ENCODE measurements around the gene SCAMP4.

SCAMP4 gene

GRCh38 chr19:1955171-1956121 lies 50.2 kb downstream of the SCAMP4 start:
- no peaks in the 10 kb centered on the region for H3K27me3 ChIP-seq (ENCODE audit: insufficient read depth, low read length, poor library complexity)
- no peak overlapping the region for H3K4me3 ChIP-seq (ENCODE audit: low read depth in 1 of 2, low read length in 2 of 2)
- H3K9me3 ChIP-seq (ENCODE audit: insufficient read depth, low read length, severe bottlenecking): no peaks in the 10 kb centered on the region
- H3K4me2 ChIP-seq (ENCODE audit: insufficient read depth, low read length): no peak overlapping the region
- TF ChIP-seq CTCF (IDR thresholded peaks at IDR 0.05; ENCODE audit: borderline replicate concordance, extremely low read depth, low read length, poor library complexity, severe bottlenecking) (no peak), EZH2 (IDR thresholded peaks at IDR 0.05; ENCODE audit: borderline replicate concordance, low read depth, low read length, severe bottlenecking) (no peak)
- H3K79me2 ChIP-seq (ENCODE audit: insufficient read depth, low read length): peaks cover 93% of the 10 kb centered on the region
- no peak overlapping the region for H3K9ac ChIP-seq (ENCODE audit: low read depth, low read length)
- DNase-seq (no peak), ATAC-seq (ENCODE audit: insufficient read depth, low read depth) (no peak; the same call in 2 of the 3 replicates)
- H2AFZ ChIP-seq (ENCODE audit: low read depth, low read length): no peak overlapping the region
- H4K20me1 ChIP-seq (ENCODE audit: insufficient read depth, low read length): peaks cover 85% of the 10 kb centered on the region
- H3K27ac ChIP-seq (ENCODE audit: low read length): no peak overlapping the region
- H3K4me1 ChIP-seq (ENCODE audit: insufficient read depth, low read length): no peaks in the 10 kb centered on the region
- H3K36me3 ChIP-seq (ENCODE audit: insufficient read depth, low read length): peaks cover 51% of the 10 kb centered on the region

GRCh38 chr19:1956122-1956494 lies 50.9 kb downstream of the SCAMP4 start:
- H2AFZ ChIP-seq (ENCODE audit: low read depth, low read length): no peak overlapping the region
- no peak overlapping the region for H3K4me2 ChIP-seq (ENCODE audit: insufficient read depth, low read length)
- ATAC-seq (ENCODE audit: insufficient read depth, low read depth) (no peak), DNase-seq (no peak)
- H3K79me2 ChIP-seq (ENCODE audit: insufficient read depth, low read length): peaks cover 94% of the 10 kb centered on the region
- H3K36me3 ChIP-seq (ENCODE audit: insufficient read depth, low read length): peaks cover 57% of the 10 kb centered on the region
- H3K27me3 ChIP-seq (ENCODE audit: insufficient read depth, low read length, poor library complexity): no peaks in the 10 kb centered on the region
- no peak for TF ChIP-seq CTCF (IDR thresholded peaks at IDR 0.05; ENCODE audit: borderline replicate concordance, extremely low read depth, low read length, poor library complexity, severe bottlenecking)
- no peak for TF ChIP-seq EZH2 (IDR thresholded peaks at IDR 0.05; ENCODE audit: borderline replicate concordance, low read depth, low read length, severe bottlenecking)
- H3K27ac ChIP-seq (ENCODE audit: low read length): no peak overlapping the region
- H3K4me1 ChIP-seq (ENCODE audit: insufficient read depth, low read length): no peaks in the 10 kb centered on the region
- H3K9me3 ChIP-seq (ENCODE audit: insufficient read depth, low read length, severe bottlenecking): no peaks in the 10 kb centered on the region
- no peak overlapping the region for H3K4me3 ChIP-seq (ENCODE audit: low read depth in 1 of 2, low read length in 2 of 2)
- H3K9ac ChIP-seq (ENCODE audit: low read depth, low read length): no peak overlapping the region
- H4K20me1 ChIP-seq (ENCODE audit: insufficient read depth, low read length): peaks cover 86% of the 10 kb centered on the region

GRCh38 chr19:1956868-1957492 lies 51.8 kb downstream of the SCAMP4 start:
- TF ChIP-seq EZH2 (IDR thresholded peaks at IDR 0.05; ENCODE audit: borderline replicate concordance, low read depth, low read length, severe bottlenecking): no peak
- Histone ChIP-seq H3K4me2 (ENCODE audit: insufficient read depth, low read length) (no peak overlapping the region), H4K20me1 (ENCODE audit: insufficient read depth, low read length) (peaks cover 90% of the 10 kb centered on the region), H3K9ac (ENCODE audit: low read depth, low read length) (no peak overlapping the region), H3K27me3 (ENCODE audit: insufficient read depth, low read length, poor library complexity) (no peaks in the 10 kb centered on the region), H3K9me3 (ENCODE audit: insufficient read depth, low read length, severe bottlenecking) (no peaks in the 10 kb centered on the region), H2AFZ (ENCODE audit: low read depth, low read length) (no peak overlapping the region), H3K4me3 (ENCODE audit: low read depth in 1 of 2, low read length in 2 of 2) (no peak overlapping the region), H3K27ac (ENCODE audit: low read length) (no peak overlapping the region), H3K79me2 (ENCODE audit: insufficient read depth, low read length) (peaks cover 96% of the 10 kb centered on the region), H3K4me1 (ENCODE audit: insufficient read depth, low read length) (no peaks in the 10 kb centered on the region), H3K36me3 (ENCODE audit: insufficient read depth, low read length) (peaks cover 64% of the 10 kb centered on the region)
- no peak for DNase-seq
- no peak for ATAC-seq (ENCODE audit: insufficient read depth, low read depth)

All from DND-41 (cell line).